Activated T-helper 2 cell treated with anti-CD3 and anti-CD28 coated beads, Interferon-gamma antibody, Interleukin-2, Interleukin-4, amounts not matched to agents 10 μg/mL and 5 μg/mL and 100 μg/mL, durations not matched to agents 14 hours and 24 hours and 36 hours (primary cell): ENCODE data around the gene SLC23A2. TPM values are rescaled to one million over a fixed set of nuclear protein-coding genes. Genes with fewer than 3 reads are reported as not detected.
"Not testable (repeated sequence)": the region's sequence is repeated elsewhere in the genome, so short reads cannot be mapped to it uniquely, and the experiment has no call there.

Experiments
- DNase-seq: peaks from one replicate; pipeline ENCODE4 v3.0.0; 2021; ENCODE audit warnings: low spot score
- H3K27ac Mint-ChIP-seq: one replicate; pipeline ENCODE4 v1.8.0; 2021; ENCODE audit warnings: mixed read lengths
- H3K27me3 Mint-ChIP-seq: one replicate; pipeline ENCODE4 v1.8.0; 2021; ENCODE audit warnings: low read depth, mixed read lengths
- H3K36me3 Mint-ChIP-seq: one replicate; pipeline ENCODE4 v1.8.0; 2021; ENCODE audit warnings: low read depth, mixed read lengths
- H3K4me1 Mint-ChIP-seq: one replicate; pipeline ENCODE4 v1.8.0; 2021; ENCODE audit warnings: low read depth, mixed read lengths
- H3K4me3 Mint-ChIP-seq: one replicate; pipeline ENCODE4 v1.8.0; 2021; ENCODE audit warnings: low read depth, mild to moderate bottlenecking, moderate library complexity, mixed read lengths
- H3K9me3 Mint-ChIP-seq: one replicate; pipeline ENCODE4 v1.8.0; 2021; ENCODE audit warnings: mixed read lengths
- intact Hi-C: fragments of 100-400 bp; cut with micrococcal nuclease; formaldehyde crosslinking; loops from one replicate; pipeline ENCODE4 v1.15.1; 2023
- total RNA-seq: library from RNA; stranded (reverse); gene quantifications from 2 replicates; pipeline ENCODE4 v1.2.3, GENCODE V29; 2022

The SLC23A2 gene
- total RNA-seq, 1 donor from 2014 or later: 21.3 TPM

DNA sequence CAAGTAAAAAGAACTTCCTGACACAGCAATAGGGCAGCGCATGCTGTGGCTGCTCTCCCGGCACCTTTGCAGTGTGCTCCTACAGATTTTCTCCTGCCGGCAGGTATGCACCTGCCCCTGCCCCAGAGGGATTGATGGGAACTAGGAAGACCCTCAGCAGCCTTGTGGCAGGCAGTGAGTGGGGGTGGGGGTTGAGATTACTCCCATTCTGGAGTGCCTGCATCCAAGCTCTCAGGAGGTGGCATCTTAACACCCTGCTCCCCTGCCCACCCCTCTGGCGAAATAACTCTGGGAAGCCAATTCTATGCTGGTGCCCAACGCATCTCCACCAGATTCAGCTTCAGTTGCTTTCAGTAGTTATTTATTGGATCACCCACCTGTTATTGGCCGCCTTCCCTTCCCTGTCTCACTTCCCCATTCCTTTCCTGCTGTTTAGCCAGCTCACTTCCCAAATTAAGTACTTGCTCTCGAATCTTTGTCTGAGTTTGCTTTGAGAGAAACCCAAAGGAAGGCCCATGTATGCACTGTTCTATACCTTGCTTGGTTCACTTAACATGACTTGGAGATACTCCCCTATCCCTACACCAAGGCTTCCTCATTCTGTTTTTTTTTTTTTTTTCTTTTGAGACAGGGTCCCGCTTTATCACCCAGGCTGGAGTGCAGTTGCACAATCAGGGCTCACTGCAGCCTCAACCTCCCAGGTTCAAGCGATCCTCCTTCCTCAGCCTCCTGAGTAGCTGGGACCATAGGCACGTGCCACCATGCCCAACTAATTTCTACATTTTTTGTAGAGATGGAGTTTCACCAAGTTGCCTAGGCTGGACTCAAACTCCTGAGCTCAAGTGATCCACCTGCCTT, 29.3 kb upstream of the SLC23A2 start:
- H3K27me3 Mint-ChIP-seq: peaks cover 3% of the 10 kb centered on the region
- H3K9me3 Mint-ChIP-seq: no peaks in the 10 kb centered on the region
- intact Hi-C loops: no loop called here
- no peaks in the 10 kb centered on the region for H3K36me3 Mint-ChIP-seq
- no peak for DNase-seq
- H3K4me1 Mint-ChIP-seq: no peaks in the 10 kb centered on the region
- no peak overlapping the region for H3K4me3 Mint-ChIP-seq
- no peak overlapping the region for H3K27ac Mint-ChIP-seq

DNA sequence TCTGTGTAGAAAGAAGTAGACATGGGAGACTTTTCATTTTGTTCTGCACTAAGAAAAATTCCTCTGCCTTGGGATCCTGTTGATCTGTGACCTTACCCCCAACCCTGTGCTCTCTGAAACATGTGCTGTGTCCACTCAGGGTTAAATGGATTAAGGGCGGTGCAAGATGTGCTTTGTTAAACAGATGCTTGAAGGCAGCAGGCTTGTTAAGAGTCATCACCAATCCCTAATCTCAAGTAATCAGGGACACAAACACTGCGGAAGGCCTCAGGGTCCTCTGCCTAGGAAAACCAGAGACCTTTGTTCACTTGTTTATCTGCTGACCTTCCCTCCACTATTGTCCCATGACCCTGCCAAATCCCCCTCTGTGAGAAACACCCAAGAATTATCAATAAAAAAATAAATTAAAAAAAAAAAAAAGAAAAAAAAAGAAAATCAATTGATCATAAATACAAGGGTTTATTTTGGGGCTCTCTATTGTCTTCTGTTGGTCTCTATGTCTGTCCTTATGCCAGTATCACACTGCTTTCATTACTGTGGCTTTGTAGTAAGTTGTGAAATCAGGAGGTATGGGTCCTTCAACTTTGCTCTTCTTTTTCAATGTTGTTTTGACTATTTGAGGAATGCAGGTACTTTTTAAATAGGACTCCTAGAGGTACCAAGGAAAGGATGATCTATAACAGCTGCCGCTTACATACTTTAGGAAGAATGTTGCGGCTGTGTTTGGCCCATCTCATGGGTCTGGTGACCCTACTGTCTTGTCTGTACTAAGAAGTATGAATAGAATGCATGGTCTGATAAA, 27.1 kb upstream of the SLC23A2 start:
- H3K36me3 Mint-ChIP-seq, H3K4me3 Mint-ChIP-seq, H3K9me3 Mint-ChIP-seq, H3K27ac Mint-ChIP-seq, DNase-seq, H3K4me1 Mint-ChIP-seq, H3K27me3 Mint-ChIP-seq, intact Hi-C loops: not testable (repeated sequence)

DNA sequence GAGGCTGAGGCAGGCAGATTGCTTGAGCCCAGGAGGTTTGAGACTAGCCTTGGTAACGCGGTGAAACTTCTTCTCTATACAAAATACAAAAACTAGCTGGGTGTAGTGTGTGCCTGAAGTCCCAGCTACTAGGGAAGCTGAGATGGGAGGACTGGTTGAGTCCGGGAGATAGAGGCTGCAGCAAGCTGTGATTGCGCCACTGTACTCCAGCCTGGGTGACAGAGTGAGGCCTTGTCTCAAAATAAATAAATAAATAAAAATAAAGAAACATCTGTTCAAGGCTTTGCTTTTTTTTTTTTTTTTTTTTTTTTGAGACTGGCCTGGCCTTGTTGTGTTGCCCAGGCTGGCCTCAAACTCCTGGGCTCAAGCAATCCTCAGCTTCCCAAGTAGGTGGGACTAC, 23.7 kb upstream of the SLC23A2 start:
- intact Hi-C loops: no loop called here
- no peaks in the 10 kb centered on the region for H3K36me3 Mint-ChIP-seq
- no peaks in the 10 kb centered on the region for H3K27me3 Mint-ChIP-seq
- no peak overlapping the region for H3K4me3 Mint-ChIP-seq
- no peak overlapping the region for H3K27ac Mint-ChIP-seq
- DNase-seq: no peak
- no peaks in the 10 kb centered on the region for H3K9me3 Mint-ChIP-seq
- peaks cover 3% of the 10 kb centered on the region for H3K4me1 Mint-ChIP-seq

DNA sequence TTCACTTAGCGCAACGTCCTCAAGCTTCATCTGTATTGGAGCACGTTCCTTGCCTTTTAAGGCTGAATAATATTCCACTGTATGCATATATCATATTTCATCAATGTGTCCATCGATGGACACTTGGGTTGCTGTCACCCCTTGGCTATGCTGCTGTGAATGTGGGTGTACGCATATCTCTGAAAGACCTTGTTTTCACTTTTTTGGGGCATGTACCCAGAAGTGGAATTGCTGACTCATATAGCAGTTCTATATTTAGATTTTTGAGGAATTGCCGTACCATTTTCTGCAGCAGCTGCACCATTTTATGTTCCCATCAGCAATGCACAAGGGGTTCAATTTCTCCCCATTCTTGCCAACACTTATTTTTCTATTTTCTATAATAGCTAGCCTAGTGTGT, 22.8 kb upstream of the SLC23A2 start:
- H3K36me3 Mint-ChIP-seq: no peaks in the 10 kb centered on the region

DNA sequence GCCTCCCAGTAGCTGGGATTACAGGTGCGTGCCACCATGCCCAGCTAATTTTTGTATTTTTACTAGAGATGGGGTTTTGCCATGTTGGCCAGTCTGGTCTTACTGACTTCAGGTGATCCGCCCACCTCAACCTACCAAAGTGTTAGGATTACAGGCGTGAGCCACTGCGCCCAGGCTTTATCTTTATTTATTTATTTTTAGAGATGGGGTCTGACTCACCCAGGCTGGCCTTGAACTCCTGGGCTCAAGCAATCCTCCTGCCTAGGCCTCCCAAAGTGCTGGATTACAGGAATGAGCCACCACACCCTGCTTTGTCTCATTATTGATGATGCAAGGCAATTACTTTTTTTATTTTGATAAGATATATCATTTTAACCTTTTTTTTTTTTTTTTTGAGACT, 21.9 kb upstream of the SLC23A2 start:
- not testable (repeated sequence) for H3K4me1 Mint-ChIP-seq, H3K27ac Mint-ChIP-seq

More for the DNA sequence above, 22.8 kb upstream of the SLC23A2 start:
- H3K4me1 Mint-ChIP-seq: peaks cover 3% of the 10 kb centered on the region
- no peaks in the 10 kb centered on the region for H3K9me3 Mint-ChIP-seq
- no peaks in the 10 kb centered on the region for H3K27me3 Mint-ChIP-seq
- H3K27ac Mint-ChIP-seq: no peak overlapping the region
- no peak for DNase-seq
- H3K4me3 Mint-ChIP-seq: no peak overlapping the region
- intact Hi-C loops: no loop called here

DNA sequence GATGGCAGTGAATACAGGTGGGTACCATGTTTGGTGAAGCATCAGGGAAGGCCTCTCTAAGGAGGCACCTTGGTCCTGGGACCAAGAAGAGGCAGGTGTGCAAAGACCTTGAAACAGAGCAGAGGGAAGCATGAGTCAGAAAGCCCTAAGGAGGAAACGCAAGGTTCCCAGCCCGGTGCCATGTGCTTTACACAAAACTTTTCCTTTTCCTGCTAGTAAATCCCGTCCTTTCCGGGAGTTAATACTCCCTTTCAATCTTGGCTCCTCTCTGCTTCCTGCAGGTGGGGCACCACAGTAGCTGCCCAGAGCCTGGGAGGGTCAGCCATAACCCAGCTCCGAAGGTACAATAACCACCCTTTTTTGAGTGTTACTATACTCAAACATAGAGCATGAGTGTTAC, 19.4 kb upstream of the SLC23A2 start:
- no peak for DNase-seq
- Mint-ChIP-seq H3K4me3 (no peak overlapping the region), H3K4me1 (peaks cover 3% of the 10 kb centered on the region), H3K27me3 (peaks cover 4% of the 10 kb centered on the region), H3K27ac (no peak overlapping the region), H3K36me3 (no peaks in the 10 kb centered on the region), H3K9me3 (no peaks in the 10 kb centered on the region)
- intact Hi-C loops: no loop called here

More for the DNA sequence above, 21.9 kb upstream of the SLC23A2 start:
- H3K9me3 Mint-ChIP-seq, H3K36me3 Mint-ChIP-seq, intact Hi-C loops, DNase-seq, H3K27me3 Mint-ChIP-seq, H3K4me3 Mint-ChIP-seq: not testable (repeated sequence)

DNA sequence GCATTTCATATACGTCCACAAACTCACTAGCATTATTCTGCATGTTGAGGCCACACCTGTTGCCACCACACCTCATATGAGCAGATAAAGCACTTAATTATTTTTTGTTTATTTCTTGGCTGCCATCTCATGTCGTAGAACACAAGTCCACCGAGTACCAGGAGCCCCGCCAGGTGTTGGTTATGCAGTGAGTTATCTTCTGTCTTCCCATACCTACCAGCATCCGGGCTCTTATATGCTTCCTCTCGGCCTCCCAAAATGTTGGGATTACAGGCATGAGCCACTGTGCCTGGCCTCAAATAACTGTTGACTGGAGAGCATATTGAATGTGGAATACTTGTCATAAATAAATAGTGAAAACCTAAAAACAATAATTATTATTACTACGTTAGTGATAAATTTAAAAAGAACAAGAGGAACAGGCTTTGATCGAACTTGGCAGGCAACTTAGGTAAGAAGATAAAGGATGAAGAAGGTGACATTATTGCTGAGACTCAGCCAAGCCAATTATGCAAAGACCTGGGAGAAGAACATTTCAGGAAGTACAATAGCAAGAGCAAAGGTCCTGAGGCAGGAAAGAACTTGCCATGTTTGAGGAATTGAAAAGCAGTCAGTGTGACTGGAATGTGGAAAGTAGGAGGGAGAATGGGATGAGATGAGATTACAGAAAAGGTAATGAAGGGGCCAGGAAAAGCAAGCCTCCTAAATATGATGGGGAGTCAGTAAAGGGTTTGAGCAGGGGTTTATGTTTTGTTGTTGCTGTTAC, 12.6 kb upstream of the SLC23A2 start:
- H3K4me3 Mint-ChIP-seq: no peak overlapping the region
- H3K4me1 Mint-ChIP-seq: peaks cover 11% of the 10 kb centered on the region
- no peaks in the 10 kb centered on the region for H3K36me3 Mint-ChIP-seq
- peaks cover 6% of the 10 kb centered on the region for H3K27me3 Mint-ChIP-seq
- intact Hi-C loops: no loop called here
- H3K27ac Mint-ChIP-seq: no peak overlapping the region
- no peak for DNase-seq
- no peaks in the 10 kb centered on the region for H3K9me3 Mint-ChIP-seq

DNA sequence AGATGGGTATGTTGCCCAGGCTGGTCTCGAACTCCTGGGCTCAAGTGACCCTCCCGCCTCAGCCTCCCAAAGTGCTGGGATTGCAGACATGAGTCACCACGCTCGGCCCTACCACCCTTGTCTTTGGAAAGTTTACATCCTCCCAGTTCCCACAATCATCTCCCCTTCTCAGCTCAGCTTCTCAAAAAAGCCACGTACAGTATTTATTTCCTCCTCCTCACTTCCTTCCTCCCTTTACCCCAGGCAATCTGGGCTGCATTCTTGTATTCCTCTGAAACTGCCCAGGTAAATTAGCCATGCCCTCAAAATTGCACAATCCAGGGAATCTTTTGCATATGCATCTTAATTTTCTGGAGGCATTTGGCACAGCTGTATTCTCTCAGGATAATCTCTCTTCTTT, 7.4 kb upstream of the SLC23A2 start:
- H3K9me3 Mint-ChIP-seq: no peaks in the 10 kb centered on the region
- DNase-seq: no peak
- no peak overlapping the region for H3K4me3 Mint-ChIP-seq
- H3K27ac Mint-ChIP-seq: no peak overlapping the region
- peaks cover 7% of the 10 kb centered on the region for H3K27me3 Mint-ChIP-seq
- intact Hi-C loops: no loop called here
- no peaks in the 10 kb centered on the region for H3K36me3 Mint-ChIP-seq
- peaks cover 20% of the 10 kb centered on the region for H3K4me1 Mint-ChIP-seq

DNA sequence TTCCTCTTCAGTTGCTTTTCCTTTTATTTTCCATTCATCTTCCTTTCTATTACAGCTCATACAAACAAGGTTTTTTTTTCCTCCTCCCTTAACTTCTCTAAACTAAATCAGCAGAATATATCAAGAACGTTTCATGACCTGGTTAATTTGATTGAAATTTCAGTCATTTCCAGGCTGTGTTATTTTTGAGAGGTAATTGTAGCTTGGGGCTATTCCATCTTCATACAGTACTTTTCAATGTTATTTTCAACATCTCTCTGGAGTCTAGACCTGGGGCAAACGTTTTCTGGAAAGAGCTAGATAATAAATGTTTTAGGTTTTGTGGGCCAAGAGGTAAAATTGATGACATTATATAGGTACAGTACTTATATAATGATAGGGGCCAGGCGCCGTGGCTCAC, 4.0 kb upstream of the SLC23A2 start:
- no peak overlapping the region for H3K27ac Mint-ChIP-seq
- peaks cover 26% of the 10 kb centered on the region for H3K4me1 Mint-ChIP-seq
- intact Hi-C loops: no loop called here
- no peak overlapping the region for H3K4me3 Mint-ChIP-seq
- H3K36me3 Mint-ChIP-seq: no peaks in the 10 kb centered on the region
- no peak for DNase-seq
- H3K9me3 Mint-ChIP-seq: no peaks in the 10 kb centered on the region
- peaks cover 12% of the 10 kb centered on the region for H3K27me3 Mint-ChIP-seq

DNA sequence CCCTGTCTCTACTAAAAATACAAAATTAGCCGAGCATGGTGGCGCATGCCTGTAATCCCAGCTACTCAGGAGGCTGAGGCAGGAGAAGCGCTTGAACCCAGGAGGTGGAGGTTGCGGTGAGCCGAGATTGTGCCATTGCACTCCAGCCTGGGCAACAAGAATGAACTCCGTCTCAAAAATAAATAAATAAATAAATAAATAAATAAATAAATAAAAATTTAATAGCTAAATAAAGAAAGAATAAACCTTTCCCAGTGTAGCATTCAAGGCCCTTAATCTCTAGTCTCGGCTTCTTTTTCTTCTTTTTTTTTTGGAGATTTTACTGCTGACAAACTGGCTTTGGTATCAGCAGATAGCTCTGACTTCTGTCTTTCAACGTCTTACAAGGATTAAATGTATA, 3.5 kb upstream of the SLC23A2 start:
- H3K27me3 Mint-ChIP-seq: peaks cover 12% of the 10 kb centered on the region
- H3K4me1 Mint-ChIP-seq: peaks cover 27% of the 10 kb centered on the region
- not testable (repeated sequence) for DNase-seq, H3K27ac Mint-ChIP-seq, H3K36me3 Mint-ChIP-seq, H3K4me3 Mint-ChIP-seq, H3K9me3 Mint-ChIP-seq
- intact Hi-C loops: loop anchor here (5.0 kb wide), 2 partner anchors 48 to 72 kb away; no protein-coding TSS in a partner anchor

DNA sequence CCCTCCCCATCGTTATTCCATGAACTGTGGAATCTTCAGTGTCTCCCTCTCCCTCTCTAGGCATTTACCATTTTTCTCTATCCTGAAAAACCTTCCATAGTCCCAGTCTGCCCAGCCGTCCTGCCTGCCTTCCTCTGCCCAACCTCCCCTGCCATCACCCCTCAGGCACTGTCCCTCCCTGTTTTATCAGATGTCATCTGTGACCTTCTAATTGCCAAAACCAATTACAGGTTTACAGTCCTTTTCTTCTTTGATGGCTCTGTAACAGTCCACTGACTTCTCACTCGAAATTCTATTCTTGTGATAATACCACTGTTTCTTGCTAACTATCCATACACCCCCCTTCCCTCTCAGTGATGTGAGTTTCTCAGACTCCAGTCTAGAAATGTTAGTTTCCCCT, 2.3 kb upstream of the SLC23A2 start:
- no peak for DNase-seq
- Mint-ChIP-seq H3K4me3 (peak overlapping the region; percentile 5), H3K36me3 (no peaks in the 10 kb centered on the region), H3K4me1 (peaks cover 27% of the 10 kb centered on the region), H3K9me3 (no peaks in the 10 kb centered on the region), H3K27ac (no peak overlapping the region), H3K27me3 (peaks cover 12% of the 10 kb centered on the region)
- intact Hi-C loops: loop anchor here (5.0 kb wide), 2 partner anchors 46 to 74 kb away; no protein-coding TSS in a partner anchor

DNA sequence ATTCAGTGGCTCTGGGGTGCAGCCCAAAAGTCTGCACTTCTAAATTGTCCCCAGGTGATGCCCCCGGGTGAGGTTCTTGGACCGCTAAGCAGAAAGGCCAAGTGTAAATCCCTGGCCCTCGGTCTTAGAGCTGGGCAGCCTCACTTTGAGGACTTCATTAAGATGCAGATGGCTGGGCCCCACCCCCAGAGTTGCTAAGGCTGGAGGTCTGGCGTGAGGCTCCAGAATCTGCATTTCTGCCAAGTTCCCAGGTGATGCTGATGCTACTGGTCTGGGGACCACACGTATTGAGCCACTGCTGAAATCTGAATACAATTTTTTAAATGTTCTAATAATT, 735 bp upstream of the SLC23A2 start:
- intact Hi-C loops: loop anchor here (5.0 kb wide), 2 partner anchors 45 to 75 kb away; no protein-coding TSS in a partner anchor

More for the DNA sequence above, 735 bp upstream of the SLC23A2 start:
- Mint-ChIP-seq H3K4me1 (peaks cover 28% of the 10 kb centered on the region), H3K9me3 (no peaks in the 10 kb centered on the region), H3K27ac (peak overlapping the region; percentile 95), H3K4me3 (peak overlapping the region; percentile 95), H3K27me3 (peaks cover 12% of the 10 kb centered on the region), H3K36me3 (no peaks in the 10 kb centered on the region)
- DNase-seq: no peak
